Measurements from ENCODE around the gene GRIFIN.

Gene GRIFIN

DNA sequence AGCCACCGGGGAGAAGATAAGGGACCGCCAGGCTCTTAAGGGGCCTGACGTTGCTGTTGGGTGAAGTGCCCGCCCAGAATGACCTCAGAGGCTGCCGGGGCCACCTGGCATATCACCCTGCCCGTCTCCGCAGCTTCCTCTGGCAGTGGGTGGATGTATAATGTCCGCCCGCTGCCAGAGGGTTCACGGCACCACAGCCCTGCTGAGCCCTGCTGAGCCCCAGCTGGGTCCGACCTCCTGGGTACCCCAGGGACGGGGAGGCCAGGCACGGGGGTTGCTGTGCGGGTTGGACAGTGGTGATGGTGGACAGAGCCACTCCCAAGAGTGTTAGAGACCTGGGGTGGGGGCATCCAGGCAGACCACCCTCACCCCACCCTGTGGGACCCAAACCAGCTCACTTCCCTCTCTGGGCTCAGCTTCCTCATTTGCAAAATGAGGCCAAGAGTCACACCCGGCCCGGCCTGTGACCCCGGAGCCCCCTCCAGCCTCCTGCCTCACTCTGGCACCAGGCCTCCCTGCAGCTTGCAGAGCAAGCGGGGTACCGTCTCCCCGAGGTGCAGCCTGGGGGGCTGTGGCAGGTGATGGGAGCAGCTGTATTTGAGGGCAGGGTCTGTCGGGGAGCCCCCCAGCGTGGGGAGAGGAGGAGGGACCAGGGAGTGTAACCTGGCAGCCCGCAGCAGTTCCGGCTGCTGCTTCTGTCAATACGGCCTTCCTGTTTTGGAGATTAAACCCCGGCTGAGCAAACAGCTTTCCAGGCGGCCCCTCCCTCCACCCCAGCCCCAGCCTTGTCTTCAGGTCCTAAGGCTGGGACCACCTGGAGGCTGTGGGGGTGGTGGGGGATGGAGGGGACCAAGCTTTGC, 34.9 kb upstream of the GRIFIN start:
- Mint-ChIP-seq H3K9me3 (no peaks in the 10 kb centered on the region), H3K4me3 (no peak overlapping the region), H3K27me3 (ENCODE audit: low read depth, poor library complexity) (peaks cover 1% of the 10 kb centered on the region), H3K4me1 (peaks cover 60% of the 10 kb centered on the region), H3K27ac (no peak overlapping the region), H3K36me3 (ENCODE audit: low read depth) (no peaks in the 10 kb centered on the region)
- TF ChIP-seq, protein P1, sequence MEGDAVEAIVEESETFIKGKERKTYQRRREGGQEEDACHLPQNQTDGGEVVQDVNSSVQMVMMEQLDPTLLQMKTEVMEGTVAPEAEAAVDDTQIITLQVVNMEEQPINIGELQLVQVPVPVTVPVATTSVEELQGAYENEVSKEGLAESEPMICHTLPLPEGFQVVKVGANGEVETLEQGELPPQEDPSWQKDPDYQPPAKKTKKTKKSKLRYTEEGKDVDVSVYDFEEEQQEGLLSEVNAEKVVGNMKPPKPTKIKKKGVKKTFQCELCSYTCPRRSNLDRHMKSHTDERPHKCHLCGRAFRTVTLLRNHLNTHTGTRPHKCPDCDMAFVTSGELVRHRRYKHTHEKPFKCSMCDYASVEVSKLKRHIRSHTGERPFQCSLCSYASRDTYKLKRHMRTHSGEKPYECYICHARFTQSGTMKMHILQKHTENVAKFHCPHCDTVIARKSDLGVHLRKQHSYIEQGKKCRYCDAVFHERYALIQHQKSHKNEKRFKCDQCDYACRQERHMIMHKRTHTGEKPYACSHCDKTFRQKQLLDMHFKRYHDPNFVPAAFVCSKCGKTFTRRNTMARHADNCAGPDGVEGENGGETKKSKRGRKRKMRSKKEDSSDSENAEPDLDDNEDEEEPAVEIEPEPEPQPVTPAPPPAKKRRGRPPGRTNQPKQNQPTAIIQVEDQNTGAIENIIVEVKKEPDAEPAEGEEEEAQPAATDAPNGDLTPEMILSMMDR (IDR thresholded peaks at IDR 0.05), result no peak
- no peak for DNase-seq

DNA sequence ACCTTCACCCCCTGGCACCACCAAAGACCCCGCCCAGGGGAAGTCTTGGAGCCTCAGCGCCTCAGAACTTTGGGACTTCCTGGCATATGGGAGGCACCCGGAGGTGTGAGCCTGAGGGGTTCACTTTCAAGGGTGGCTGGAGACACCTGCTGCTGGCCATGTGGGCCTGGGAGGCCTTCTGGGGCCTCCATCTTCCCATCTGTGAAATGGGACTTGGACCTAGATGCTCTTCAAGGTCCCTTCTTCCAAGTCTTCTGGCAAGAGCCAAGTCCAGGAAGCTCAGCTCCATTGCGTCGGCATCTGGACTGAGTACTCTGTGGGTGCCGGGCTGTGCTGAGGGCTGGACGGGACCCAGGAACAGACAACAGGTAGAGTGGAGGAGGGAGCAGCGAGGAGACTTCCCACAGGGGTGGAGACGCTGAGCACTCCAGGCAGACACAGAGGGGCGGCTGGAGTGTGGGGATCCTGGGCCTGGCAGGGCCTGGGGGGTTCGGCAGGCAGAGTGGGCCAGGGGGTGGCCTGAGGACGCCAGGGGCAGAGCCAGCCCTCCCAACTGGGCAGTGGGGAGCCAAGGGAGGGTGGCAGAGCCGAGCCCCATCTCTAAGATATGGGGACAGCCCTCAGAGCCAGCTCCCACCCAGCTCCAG, 34.1 kb upstream of the GRIFIN start:
- TF ChIP-seq, protein P1 (IDR thresholded peaks at IDR 0.05), result no peak
- H3K4me1 Mint-ChIP-seq, result peaks cover 60% of the 10 kb centered on the region
- no peaks in the 10 kb centered on the region for H3K9me3 Mint-ChIP-seq
- H3K27me3 Mint-ChIP-seq (ENCODE audit: low read depth, poor library complexity), result no peaks in the 10 kb centered on the region
- no peak overlapping the region for H3K4me3 Mint-ChIP-seq
- H3K36me3 Mint-ChIP-seq (ENCODE audit: low read depth), result no peaks in the 10 kb centered on the region
- DNase-seq, result no peak
- no peak overlapping the region for H3K27ac Mint-ChIP-seq

DNA sequence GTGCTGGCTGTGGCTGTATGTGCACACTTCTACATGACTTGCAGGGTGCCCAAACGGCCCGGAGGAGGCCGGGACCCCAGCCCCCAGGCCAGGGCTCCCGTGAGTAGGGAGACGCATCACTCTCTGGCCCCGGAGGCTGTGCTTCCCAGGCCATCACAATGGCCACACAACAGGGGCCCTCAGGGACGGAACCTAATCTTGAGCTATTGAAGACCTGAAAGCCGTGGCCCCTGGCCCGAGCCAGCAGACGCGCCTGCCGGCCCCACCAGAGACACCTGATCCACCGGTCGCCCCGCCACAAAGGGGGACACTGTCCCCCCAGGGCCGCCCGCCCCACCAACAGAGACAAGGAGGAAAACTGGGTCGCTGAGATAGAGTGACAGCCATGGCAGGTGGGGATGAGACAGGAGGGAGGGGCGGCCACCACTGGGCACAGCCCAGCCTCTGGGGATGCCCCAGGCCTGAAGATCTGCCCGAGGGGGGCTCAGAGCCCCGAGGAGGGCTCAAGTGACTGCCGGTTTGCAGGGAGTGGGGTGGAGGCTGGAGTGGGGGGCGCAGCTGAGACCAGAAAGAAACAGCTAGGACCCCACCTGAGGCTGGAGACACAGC, 33.2 kb upstream of the GRIFIN start:
- TF ChIP-seq, protein P1 (IDR thresholded peaks at IDR 0.05), result no peak
- H3K27me3 Mint-ChIP-seq (ENCODE audit: low read depth, poor library complexity), result no peaks in the 10 kb centered on the region
- no peak overlapping the region for H3K4me3 Mint-ChIP-seq
- DNase-seq, result no peak
- H3K27ac Mint-ChIP-seq, result peak overlapping the region; percentile 74
- no peaks in the 10 kb centered on the region for H3K36me3 Mint-ChIP-seq (ENCODE audit: low read depth)
- H3K9me3 Mint-ChIP-seq, result no peaks in the 10 kb centered on the region
- H3K4me1 Mint-ChIP-seq, result peaks cover 60% of the 10 kb centered on the region

DNA sequence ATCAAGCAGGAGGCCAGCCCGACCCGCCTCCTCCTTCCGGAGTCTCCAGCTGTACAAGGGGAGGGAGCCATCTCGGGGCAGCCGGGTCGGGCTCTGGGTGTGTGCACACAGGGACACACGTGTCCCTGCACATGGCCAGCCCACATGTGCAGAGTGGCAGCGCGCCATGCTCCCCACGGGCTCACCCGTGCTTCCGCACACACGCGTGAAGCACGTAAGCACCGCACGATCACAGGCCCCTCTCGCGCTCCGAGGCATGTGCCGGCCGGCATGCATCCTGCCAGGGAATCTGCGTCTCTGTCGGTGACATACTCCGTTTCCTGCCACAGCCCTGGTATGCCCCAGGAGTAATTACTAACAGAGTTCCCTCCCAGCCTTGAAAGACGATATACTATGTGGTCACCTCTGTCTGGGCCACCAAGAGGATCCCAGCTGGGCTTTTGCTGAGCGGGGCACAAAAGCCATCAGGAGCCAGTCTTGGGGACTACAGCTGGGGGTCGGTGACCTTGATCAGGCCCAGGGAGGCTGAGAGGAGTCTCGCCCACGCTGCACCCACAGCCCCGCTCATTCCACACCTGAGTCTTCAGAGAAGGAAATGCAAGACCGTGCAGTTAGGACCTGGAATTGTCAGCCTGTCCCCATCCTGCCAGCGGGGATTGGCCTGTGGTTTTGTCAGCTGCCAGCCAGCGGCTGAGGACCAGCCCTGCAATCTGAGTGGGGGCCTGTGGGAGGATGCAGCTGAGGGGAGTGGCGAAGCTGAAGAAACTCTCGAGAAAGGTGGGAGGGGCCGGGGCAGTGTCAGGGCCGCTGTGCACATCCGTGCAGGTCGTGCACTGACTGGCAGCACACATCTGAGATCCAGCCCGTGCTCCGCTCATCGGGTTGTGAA, 32.4 kb upstream of the GRIFIN start:
- TF ChIP-seq, protein P1 (IDR thresholded peaks at IDR 0.05), result no peak
- Mint-ChIP-seq H3K27ac (peak overlapping the region; percentile 92), H3K4me3 (peak overlapping the region; percentile 54), H3K4me1 (peaks cover 59% of the 10 kb centered on the region), H3K36me3 (ENCODE audit: low read depth) (no peaks in the 10 kb centered on the region), H3K9me3 (no peaks in the 10 kb centered on the region), H3K27me3 (ENCODE audit: low read depth, poor library complexity) (no peaks in the 10 kb centered on the region)
- peak; percentile 71 for DNase-seq

DNA sequence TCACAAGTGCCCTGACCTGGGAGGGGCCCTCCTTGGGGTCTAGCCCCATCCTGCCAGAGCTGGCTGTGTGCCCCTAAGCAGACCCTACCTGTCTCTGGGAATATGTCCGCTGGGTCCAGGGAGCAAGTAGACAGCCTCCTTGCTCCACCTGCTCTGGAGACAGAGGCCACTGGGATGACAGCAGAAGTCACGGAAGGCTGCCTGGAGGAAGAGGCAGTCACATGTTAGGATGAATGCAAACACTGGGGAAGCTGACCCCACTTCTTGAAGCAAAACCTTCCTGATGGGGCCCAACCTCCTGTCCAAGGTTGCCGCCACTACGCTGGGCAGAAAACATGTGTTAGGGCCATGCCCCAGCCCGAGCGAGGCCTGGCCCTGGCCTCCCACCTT, 31.7 kb upstream of the GRIFIN start:
- no peaks in the 10 kb centered on the region for H3K27me3 Mint-ChIP-seq (ENCODE audit: low read depth, poor library complexity)
- H3K27ac Mint-ChIP-seq, result peak overlapping the region; percentile 64
- H3K4me1 Mint-ChIP-seq, result peaks cover 52% of the 10 kb centered on the region
- no peak overlapping the region for H3K4me3 Mint-ChIP-seq
- no peak for DNase-seq
- no peaks in the 10 kb centered on the region for H3K36me3 Mint-ChIP-seq (ENCODE audit: low read depth)
- no peaks in the 10 kb centered on the region for H3K9me3 Mint-ChIP-seq
- TF ChIP-seq, protein P1 (IDR thresholded peaks at IDR 0.05), result no peak
